Activated CD8-positive, alpha-beta memory T cell treated with anti-CD3 and anti-CD28 coated beads, Interleukin-2, amount 50 U/mL, for 1 hour (primary cell): Measurements from ENCODE around the gene FREM3.

Experiments used
- DNase-seq: peaks from one replicate; pipeline ENCODE4 v3.0.0-alpha.2; 2020; ENCODE audit errors: extremely low read depth

FREM3 gene

GRCh38 chr4:143667461-143667860, 33.0 kb downstream of the FREM3 start:
- DNase-seq: no peak

- no peak for DNase-seq
These were observed 42.1 kb downstream of the FREM3 start for GRCh38 chr4:143658336-143658735.

DNA sequence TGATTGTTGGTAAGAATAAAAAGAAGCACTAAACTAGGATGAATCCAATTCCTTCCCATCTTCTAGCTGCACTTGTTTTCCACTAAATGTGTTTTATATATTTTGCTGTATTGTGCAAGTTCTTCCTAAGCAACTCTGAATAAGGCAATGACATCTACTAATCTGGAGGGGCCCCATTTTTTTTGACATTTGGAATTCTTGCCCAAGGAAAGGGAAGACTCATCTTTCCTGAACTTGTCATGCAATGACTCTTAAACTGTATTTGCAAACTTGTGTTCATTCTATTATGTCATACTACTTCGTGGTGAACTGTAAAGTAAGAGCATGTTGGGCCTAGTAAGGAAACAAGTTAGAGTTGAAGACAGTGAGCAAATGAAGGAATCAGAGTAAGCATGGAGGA, 45.9 kb downstream of the FREM3 start:
- no peak for DNase-seq

GRCh38 chr4:143653031-143653430, 47.4 kb downstream of the FREM3 start:
- DNase-seq: no peak

DNA sequence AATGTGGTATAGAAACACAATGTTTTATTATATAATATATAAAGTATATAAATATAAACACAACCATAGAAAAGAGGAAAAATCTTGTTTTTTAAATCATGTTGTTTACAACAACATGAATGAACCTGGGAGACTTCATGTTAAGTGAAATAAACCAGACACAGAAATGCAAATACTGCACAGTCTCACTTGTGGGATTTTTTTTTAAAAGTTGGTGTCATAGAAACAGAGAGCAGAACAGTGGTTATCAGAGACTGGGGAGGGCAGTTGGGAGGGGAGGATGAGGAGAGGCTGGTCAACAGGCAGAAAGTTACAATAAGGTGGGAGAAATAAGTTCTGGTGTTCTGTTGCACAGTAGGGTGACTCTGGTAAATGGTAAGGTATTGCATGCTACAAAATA, 57.1 kb downstream of the FREM3 start:
- DNase-seq: no peak

DNA sequence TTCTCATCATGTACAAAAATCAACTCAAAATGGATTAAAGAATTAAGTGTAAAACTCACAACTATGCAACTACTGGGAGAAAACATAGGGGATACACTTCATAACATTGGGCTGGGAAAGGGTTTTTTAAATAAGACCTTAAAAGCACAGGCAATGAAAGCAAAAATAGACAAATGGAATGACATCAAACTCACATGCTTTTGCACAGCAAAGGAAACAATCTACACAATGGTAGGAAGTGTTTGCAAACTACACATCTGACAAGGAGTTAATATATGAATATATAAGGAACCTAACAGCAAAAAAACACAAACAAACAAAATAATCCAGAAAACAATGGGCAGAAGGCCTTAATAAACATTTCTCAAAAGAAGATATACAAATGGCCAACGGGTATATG, 57.9 kb downstream of the FREM3 start:
- no peak for DNase-seq

DNA sequence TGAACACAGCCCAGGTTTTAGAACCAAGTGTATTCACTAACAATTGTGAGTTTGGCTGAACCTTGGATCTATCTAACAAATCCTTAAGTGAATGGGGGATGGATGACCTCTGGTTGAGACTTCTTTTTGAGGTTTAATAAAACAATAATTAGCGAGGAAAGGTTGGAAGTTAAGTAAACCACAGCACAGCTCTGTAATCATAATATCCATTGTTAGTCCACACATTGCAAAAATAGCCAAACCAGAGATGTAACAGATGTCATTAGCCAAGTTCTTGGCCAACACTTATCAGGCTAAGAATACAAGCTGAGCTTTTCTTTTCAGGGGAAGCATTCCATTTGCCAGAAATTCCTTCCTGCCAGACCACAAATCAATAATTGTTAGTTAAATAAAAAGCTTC, 59.1 kb downstream of the FREM3 start:
- no peak for DNase-seq

DNA sequence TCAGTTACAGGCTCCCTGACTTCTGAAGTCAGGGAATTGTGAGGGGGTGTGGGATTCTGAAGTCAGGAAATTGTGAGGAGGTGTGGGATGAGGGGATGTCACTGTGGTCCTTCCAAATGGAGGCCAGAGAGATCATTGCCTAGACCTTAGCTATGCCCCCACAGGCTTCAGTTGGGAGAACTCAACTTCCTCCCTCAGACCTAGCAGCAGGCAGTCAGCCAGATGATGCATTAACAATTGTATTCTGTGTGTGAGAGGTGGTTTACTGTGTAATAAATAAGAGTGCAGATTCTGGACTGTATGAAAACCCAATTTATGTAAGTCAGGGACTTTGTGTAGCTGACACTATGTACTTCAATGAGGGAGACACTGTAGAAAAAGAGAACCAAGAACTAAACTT, 65.7 kb downstream of the FREM3 start:
- DNase-seq: no peak

DNA sequence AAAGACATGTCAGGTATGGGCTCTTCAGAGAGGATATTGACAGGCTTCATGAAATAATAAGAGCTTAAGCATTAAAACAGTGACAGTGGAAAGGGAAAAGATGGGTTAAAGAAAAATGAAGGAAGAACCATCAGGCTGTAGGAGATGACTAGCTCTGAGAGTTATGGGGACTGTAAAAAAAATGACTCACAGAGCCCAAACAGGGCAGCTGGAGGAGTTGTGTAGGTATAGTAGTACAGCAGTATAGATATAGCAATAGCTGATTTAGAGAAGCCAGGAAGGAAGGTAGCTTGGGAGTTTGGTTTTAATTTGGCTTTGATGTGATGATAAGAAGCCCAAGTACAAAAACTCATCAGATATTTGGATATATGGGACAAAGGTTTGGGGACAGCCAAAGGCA, 66.6 kb downstream of the FREM3 start:
- DNase-seq: no peak

- DNase-seq: no peak
These were observed 74.2 kb downstream of the FREM3 start for GRCh38 chr4:143626134-143626911.

DNA sequence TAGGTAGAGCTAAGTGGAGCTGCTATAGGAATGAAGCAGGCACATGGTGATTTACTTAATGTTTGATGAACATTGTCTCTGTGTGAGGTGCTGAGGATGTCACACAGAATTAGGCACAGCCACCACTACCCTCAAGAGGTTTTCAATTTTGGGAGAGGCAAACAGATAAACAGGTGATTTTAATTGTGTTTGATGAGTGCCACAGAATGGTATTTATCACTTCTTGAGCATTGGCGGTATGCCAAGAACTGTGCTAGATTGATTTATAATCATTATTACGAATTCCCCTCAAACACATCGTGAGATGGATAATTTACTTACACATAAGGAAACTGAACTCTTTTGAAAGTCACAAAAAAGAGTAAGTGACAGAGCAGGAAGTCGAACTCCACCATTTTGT, 74.8 kb downstream of the FREM3 start:
- no peak for DNase-seq

- no peak for DNase-seq
These were observed 76.6 kb downstream of the FREM3 start for GRCh38 chr4:143623896-143624295.

DNA sequence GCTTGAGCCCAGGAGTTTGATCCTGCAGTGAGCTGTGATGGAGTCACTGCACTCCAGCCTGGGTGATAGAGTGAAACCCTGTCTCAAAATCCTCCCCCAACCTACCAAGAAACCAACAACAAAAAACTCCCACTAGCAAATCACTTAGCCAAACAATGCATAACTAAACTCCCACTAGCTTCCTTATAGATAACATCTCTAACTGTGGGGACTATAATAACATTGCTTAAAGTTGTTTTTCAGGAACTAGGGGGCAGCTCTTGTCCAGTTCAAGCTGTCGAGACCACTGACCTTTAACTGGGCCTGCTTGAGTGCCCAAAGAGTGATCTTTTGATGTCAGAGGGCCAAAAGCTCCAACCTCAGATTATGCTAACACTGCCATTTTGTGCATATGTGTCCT, 81.7 kb downstream of the FREM3 start:
- DNase-seq: no peak

DNA sequence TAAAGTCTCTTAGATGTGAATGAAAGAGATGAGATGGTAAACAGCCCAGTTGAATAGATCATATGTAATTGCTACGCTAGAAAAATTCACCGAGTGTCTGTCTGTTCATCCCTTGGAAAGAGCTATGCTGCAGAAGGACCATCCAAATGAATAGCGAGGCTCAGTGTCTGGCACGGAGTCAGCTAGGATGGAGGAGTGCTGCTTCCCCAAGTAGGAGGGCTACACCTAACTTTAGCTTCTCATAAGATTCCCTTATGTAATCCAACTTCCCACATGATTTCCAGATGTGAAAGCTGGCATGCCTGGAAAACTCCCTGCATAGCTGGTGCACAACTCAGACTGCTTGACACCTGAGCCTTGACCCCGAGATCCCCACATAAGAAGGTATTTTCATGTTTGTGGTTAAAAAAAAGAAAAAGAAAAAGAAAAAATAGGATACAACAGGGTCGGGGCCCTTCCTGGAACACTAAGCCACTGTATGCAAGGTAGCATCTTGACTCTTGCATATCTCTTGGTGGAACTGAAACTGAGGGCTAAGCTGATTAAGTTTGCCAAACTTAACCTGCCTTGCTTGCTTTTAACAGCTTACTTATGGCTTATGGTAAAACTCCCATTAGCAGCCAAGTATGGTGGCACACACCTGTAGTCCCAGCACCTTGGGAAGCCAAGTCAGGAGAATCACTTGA, 82.3 kb downstream of the FREM3 start:
- DNase-seq: no peak

DNA sequence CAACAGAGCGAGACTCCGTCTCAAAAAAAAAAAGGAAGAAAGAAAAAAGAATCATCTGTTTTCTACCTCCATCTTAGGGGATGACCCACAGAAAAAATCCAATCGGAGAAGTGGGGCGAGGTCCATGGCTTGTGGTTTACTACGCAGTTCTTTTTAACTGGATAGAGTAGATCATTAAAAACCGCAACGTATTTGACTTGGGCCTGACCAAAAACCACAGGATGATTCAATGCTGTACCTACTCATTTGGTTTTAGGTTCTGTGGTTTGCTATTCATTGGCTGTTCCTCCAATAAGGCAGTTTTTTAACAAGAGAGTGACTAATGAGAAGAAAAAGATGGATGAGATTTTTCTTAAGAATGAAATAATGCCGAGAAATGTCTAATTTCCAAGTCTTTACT, 83.7 kb downstream of the FREM3 start:
- no peak for DNase-seq

DNA sequence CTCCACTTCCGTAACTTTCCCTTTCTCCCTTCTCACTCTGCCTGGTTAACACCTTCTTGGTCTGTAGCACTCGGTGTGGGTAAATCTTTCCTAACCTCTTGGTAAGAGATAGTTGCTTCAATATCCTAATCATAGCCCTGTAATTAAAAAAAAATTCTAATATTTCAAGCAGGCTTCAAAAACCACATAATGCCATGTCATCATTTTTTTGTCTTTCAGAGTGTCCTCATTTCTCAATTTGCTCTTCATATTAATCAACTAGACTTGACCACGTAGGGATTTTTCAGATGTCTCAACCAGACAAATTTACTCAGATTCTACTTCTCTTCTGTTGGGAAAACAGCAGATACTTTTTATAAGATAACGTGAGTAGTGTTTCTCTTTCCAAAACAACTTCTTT, 91.0 kb downstream of the FREM3 start:
- no peak for DNase-seq

DNA sequence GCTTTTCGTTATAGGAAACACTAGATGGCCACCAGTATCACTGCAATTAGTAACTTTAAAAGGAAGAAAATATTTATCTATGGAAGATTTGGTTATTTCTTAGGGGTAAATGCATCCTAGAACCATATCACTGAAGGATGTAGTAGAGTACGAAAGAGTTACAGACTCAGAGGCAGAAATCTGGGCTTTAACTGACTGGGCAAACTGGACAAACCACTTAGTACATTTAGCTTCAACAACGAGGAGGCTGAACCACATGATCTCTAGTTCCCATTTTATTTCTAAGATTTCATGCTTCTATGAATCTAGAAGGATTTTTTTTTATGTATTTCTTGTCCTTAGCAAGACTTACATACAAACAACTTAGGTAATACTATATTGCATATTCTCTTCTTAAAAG, 94.0 kb downstream of the FREM3 start:
- DNase-seq: no peak

GRCh38 chr4:143599827-143600226, 100.6 kb downstream of the FREM3 start:
- DNase-seq: no peak

DNA sequence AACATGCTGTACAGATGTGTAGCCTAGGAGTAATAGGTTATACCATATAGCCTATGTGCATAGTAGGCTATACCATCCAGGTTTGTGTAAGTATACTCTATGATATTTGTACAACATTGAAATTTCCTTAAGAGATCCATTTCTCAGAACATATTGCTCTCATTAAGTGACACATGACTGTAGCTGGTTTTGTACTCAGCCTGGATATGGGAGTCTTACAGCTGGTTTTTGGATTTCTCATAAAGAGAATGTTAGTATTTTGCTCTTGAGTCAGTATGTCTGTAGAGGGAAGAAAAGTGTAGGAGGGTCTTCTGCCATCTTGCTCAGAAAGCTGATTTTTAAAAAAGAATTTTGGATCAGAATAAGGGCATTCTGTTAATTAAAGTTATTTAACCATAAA, 101.7 kb downstream of the FREM3 start:
- no peak for DNase-seq

GRCh38 chr4:143597276-143597675, 103.2 kb downstream of the FREM3 start:
- no peak for DNase-seq

DNA sequence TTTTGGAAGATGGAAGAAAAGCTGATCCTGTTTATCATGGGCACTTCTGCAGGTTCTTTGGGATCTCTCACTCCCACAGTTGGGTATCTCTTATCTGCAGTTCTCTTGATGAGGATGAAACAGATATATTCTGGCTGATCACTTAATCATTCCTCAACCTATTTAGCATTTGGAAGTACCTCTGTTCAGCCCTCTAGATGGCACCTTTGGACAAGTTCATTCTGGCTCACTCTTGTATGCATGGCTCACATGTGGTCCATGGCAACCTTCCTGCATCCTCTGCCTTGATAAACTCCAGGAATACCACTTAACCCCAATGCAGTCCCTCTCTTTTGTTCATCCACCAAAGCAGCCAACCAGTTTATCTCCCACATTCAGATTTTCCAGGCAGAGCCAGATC, 112.8 kb downstream of the FREM3 start:
- DNase-seq: no peak

DNA sequence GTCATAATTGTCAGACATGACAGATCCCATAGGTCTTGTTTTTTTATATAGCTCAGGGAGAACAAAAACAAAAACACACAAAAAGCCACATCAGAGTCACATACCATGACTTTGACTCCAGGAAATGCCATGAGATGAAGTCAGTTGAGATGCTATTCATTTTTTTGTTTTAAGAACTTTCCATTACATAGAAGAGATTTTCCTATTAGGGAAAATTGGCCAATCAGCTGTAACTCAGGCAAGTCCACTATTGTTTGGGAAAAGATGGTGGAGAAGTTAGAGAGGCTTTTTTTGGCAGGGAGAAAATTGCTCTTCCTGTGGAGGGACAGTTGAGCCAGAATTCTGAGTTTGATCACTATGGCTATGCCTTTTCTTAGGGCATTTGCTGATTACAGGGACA, 114.4 kb downstream of the FREM3 start:
- DNase-seq: no peak

DNA sequence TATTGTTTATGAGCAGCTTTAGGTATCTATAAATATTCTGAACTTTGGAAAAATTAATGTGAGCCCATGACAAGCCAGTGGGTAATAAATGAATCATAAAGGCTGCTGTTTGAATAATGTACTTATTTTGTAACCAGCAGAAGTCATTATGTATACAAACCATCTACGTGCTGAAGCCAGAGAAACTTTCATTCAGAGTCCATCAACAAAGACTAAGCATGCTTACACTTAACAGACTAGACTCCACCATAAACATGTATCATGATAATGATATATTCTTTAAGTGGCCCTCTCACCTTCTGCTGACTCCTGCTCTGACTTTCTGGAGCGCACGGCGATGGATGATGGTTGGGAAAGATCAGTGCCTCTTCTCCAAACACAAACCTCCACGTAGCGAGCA, 114.9 kb downstream of the FREM3 start:
- no peak for DNase-seq
